ENCODE measurements around the gene ADAM15.
A peak's percentile ranks its signal among the peaks of the same experiment; 100 is the strongest.

ADAM15 gene

GRCh38 chr1:155053531-155054105, 2.5 kb downstream of the ADAM15 start:
- DNase-seq: no peak

- no peak for DNase-seq
These were observed 6.0 kb downstream of the ADAM15 start for GRCh38 chr1:155057104-155057503.

DNA sequence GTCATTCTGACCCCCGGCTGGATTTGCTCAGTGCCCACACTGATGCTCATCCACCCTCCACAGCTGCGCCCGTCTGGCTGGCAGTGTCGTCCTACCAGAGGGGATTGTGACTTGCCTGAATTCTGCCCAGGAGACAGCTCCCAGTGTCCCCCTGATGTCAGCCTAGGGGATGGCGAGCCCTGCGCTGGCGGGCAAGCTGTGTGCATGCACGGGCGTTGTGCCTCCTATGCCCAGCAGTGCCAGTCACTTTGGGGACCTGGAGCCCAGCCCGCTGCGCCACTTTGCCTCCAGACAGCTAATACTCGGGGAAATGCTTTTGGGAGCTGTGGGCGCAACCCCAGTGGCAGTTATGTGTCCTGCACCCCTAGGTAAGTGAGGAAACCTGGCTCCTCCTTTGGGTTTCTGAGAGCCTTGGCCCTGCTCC, 6.7 kb downstream of the ADAM15 start:
- no peak for DNase-seq

DNA sequence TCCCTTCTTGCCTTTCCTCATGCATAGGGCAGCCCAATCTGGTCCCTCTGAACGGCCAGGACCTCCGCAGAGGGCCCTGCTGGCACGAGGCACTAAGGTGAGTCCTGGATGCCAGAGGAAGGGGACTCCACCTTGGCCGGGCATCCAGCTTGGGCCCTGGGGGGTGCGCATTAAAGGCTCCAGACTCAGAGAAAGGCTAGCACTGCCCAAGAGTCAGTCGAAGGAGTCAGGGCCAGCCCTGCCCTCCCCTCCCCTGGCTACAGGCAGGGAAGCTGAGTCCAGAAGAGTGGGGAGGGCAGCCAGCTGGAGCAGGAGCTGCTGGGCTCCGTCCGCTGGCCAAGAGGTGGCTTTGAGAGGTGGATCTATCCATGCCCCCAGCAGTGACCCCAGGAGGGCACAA, 9.6 kb downstream of the ADAM15 start:
- DNase-seq: no peak

- peak; percentile 86 for DNase-seq
These were observed 10.4 kb downstream of the ADAM15 start for GRCh38 chr1:155061381-155062150.

DNA sequence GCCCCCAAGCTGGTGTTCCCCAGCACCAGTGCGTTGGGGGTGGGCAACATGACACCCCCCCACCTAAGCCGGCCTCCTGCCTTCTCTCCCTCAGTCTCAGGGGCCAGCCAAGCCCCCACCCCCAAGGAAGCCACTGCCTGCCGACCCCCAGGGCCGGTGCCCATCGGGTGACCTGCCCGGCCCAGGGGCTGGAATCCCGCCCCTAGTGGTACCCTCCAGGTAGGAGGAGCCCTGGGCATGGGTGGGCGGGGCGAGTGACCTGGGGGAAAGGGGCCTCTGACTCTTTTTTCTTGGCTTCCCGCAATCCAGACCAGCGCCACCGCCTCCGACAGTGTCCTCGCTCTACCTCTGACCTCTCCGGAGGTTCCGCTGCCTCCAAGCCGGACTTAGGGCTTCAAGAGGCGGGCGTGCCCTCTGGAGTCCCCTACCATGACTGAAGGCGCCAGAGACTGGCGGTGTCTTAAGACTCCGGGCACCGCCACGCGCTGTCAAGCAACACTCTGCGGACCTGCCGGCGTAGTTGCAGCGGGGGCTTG, 11.1 kb downstream of the ADAM15 start:
- no peak for DNase-seq

- DNase-seq: peak; percentile 71
These were observed 11.7 kb downstream of the ADAM15 start for GRCh38 chr1:155062702-155063411.

DNA sequence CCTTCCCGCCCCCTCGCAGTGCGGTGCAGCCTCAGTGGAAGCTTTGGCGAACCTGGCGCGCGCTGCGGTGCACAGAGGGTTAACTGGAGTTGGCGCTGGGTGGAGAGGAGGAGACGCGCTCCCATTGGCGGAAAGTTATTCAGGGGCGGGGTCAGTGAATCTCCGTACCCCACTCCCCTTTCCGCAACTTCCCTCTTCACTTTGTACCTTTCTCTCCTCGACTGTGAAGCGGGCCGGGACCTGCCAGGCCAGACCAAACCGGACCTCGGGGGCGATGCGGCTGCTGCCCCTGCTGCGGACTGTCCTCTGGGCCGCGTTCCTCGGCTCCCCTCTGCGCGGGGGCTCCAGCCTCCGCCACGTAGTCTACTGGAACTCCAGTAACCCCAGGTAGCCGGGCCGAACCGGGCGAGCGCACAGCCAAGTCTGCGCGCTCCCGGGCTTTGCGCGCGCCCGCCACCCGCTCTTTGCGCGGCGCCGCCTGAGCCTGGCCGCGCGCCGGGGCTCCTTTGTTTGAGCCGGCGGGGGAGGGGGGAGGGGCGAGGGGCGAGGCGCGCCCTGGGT, 12.5 kb downstream of the ADAM15 start, which contains the start of gene EFNA4:
Gene EFNA4, plus strand, starts transcription at position 191 of the 561 bp plus-strand sequence. Its CDS starts 84 bp downstream, at position 275.
- peak; percentile 88 for DNase-seq

- no peak for DNase-seq
These were observed 13.2 kb downstream of the ADAM15 start for GRCh38 chr1:155064111-155064831.

- DNase-seq: no peak
These were observed 13.8 kb downstream of the ADAM15 start for GRCh38 chr1:155064832-155065429.

- DNase-seq: no peak
These were observed 15.7 kb downstream of the ADAM15 start for GRCh38 chr1:155066777-155067176.

DNA sequence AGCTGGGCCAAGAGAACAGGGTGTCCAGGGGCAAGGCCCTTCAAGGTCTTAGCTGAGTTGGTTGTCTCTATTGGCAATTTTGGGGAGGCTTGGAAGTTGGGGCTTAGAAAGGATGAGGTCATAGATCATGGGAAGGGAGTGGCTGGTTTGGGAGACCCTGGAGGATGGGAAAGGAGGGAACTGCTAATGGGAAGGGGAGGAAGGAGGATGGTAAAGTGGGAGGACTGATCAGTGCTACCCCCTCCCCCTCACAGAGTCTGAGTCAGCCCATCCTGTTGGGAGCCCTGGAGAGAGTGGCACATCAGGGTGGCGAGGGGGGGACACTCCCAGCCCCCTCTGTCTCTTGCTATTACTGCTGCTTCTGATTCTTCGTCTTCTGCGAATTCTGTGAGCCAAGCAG, 17.5 kb downstream of the ADAM15 start:
- DNase-seq: no peak

DNA sequence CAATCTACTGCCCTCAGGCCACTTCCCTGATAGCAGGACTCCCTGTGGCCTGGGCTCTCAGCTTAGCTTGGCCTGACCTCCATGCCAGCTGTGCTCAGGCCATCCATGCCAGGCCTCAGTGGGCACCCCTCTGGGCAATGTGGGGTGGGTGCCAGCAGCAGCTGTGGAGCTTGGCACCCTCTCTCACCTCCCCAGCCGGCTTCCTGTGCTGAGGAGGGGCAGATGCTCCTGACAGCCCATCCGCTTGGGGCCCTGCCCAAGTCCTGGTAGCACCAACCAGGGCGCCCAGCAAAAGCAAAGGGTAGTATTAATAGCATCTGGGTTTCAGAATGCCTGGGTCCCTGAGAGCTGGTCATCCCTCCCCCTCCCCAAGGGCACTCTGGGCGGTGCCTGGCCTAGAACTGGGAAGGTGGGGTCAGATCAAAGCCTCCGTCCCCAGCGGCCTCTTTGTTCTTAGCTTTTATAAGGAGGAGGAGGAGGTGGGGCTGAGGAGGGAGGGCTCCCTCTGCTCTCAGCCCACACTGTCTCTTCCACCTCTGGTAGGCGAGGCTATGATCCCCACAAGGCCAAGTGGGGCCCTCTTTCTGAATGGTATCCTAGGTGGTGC, 18.5 kb downstream of the ADAM15 start:
- no peak for DNase-seq

DNA sequence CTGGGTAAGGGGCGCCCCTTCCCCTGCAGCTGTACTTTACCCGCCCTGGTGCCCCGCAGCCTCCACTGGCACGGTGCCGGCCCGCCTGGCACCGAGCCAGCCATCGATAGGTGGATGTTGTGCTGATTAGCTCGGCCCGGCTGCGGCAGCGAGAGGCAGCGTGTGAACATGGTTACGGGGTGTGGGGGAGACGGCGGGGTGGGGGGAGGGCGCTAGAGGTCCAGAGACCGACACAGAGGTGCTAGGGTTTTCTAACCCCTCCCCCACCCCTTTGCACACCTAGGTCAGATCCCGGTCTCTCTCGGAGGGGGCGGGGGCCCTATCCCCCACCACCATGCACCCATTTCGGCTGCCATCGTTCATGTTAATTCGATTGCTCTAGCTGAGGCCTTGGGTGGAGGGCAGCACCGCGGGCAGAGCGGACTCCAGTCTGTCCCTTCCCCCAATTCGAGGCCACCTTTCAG, 19.1 kb downstream of the ADAM15 start:
- no peak for DNase-seq

GRCh38 chr1:155070721-155071569, 19.8 kb downstream of the ADAM15 start:
- DNase-seq: peak; percentile 80

DNA sequence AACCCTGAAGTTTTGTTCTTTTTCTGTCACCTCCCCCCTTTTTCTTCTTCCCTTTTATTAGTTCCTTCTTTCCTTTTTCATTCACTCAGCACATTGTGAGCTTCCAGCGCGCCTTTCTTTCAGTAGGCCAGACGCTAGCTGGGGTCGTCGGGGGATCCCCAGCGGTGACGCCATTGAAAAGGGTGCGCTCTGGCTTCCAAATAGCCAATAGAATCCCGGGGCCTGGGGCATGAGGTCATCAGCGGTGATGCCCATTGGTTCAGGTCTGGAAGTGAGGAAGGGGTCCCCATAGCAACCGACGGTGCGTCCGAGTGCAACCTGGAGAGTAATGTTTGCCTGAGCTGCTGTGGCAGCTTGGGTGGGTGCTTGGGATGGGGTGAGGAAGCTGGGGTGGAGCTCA, 20.6 kb downstream of the ADAM15 start:
- no peak for DNase-seq

DNA sequence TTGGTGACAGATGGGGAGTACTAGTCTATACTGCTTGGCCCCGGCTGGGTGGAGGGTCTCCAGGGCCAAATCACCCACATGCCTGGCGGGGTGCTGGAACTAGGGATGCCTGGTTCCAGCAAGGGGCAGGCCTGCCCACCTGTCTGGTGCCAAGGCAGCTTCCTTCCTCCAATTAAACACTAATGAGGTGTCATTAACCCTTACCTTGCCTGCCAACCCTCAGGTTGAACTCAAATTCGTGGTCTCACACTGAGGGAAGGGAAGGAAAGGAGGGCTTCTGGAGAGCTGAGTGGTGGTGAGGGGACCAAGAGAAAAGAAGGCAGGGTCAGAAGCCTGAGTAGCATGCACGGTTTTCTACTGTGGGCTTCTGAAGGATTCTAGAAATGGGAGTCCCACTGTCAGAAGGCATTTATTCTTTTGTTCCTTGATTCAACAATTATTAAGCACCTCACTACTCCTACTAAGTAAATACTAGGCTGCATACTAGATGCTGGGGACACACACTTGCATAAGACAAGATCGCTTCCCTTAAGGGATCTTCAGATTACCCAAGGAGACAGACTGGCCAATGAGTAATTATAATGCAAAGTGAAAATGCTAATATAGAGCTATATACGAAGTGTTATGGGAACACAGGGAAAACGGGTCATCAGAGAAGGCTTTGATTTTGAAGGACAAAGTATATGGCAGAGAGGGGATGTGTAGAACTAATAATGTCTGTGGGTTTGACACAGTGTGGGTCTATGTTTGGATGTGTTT, 21.6 kb downstream of the ADAM15 start:
- DNase-seq: peak; percentile 23

- DNase-seq: peak; percentile 18
These were observed 22.5 kb downstream of the ADAM15 start for GRCh38 chr1:155073377-155074242.

DNA sequence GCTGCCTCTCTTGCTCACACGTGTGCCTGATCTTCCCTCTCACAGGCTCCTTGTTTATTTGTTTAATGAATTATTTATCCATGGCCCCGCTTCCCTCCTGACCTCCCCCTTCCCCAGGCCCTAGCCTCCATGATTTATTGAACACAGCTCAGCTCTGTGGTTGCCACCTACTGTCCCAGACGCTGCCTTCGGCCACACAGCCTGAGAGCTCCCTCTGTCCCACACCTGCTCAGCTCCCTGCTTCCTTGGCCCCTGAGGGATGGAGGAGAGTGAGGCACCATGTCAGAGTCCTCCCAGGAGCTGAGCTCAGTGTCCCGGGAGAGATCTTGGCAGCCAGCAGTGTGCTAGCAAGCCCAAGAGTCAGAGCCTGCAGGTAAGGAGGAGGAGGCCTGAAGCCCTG, 24.4 kb downstream of the ADAM15 start:
- DNase-seq: peak; percentile 15
